ENCODE results near the gene OR8K5.
"Not testable (repeated sequence)": the region's sequence is repeated elsewhere in the genome, so short reads cannot be mapped to it uniquely, and the experiment has no call there.

OR8K5 gene, protein sequence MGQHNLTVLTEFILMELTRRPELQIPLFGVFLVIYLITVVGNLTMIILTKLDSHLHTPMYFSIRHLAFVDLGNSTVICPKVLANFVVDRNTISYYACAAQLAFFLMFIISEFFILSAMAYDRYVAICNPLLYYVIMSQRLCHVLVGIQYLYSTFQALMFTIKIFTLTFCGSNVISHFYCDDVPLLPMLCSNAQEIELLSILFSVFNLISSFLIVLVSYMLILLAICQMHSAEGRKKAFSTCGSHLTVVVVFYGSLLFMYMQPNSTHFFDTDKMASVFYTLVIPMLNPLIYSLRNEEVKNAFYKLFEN

DNA sequence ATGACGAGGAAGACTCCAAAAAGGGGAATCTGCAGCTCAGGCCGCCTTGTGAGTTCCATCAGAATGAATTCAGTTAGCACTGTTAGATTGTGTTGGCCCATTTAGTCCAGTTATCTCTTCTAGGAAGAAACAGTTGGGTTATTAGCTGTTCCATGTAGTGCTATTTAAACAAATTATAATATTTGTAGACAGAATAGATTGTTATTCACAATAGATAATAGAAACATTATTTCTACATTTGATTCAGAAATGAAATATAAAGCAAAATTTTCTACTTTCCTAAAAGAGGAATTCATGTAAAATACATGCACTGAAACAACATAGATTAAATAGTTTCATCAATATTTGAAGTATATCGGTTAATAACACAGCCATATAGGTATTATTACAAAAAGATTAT lies at the start of gene OR8K5:
TSS of gene OR8K5 (minus strand) at position 101 of the 400 bp plus-strand sequence. CDS start at position 101, 0 bp downstream.
- no peak for DNase-seq

DNA sequence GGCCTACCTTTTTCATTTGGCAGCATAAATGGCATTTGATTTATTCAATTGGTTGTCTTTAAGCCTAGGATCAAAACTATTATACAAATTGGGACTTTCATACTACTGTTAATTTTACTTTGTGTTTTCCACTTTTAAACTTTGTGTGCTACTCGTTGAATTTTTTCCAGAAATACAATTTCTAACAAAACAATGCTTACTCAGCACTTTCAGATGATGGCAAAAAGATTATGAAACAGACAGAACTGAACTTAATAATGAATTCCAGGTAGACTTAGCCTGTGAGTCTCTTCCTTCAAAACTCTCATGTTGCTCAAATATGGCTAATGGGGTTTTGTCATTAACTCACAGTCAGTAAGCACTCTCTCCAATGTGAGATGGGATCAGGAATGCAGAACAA lies 47.7 kb upstream of the OR8K5 start:
- no peak for DNase-seq

DNA sequence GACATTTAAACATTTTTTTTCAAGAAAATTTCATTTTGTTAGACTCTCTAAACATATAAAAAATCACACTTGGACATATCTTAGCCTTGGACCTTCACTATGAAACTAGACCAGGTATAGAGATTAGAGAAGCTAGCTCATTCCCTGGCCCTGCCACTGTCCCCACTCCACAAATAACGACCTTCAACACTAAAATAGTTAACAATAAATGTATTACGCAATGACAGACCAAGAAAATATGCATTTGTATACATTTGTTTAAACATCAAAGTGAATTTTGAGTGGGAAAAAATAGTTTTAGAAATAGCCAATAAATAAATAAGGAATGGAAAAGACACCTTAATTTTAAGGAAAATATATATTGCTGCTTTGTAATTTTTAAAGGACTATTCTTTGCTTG lies 37.2 kb upstream of the OR8K5 start:
- DNase-seq = no peak

DNA sequence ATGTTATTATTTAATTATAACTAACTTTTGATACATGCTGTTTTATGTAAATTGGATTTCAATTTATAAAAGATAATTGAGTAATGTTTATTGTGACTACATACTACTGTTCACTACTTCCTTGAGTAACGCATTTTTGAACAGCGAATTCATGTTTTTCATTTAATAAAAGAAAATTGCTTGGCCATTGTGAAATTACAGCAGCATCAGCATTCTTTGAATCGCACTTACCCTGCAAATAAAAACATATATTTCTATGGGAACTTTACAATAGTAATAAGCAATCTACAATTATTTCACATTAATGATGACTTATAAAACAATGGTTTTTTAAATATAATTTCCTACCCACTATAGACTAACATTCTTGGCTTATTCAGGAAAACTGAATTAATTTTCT lies 36.6 kb upstream of the OR8K5 start:
- no peak for DNase-seq

DNA sequence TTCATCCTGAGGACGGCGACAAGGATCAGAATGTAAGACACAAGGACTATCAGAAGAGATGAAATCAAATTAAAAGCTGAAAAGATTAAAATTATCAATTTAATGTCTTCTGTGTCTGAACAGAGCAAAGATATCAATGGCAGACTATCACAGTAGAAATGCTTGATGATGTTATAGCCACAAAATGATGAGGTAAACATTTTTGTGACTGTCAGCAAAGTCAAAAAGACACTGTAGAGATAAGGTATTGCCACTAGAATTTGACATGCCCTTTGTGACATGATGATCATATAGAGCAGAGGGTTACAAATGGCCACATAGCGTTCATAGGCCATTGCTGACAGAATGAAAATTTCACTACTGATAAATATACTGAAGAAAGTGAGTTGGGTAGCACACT lies 28.5 kb upstream of the OR8K5 start:
- DNase-seq = no peak

DNA sequence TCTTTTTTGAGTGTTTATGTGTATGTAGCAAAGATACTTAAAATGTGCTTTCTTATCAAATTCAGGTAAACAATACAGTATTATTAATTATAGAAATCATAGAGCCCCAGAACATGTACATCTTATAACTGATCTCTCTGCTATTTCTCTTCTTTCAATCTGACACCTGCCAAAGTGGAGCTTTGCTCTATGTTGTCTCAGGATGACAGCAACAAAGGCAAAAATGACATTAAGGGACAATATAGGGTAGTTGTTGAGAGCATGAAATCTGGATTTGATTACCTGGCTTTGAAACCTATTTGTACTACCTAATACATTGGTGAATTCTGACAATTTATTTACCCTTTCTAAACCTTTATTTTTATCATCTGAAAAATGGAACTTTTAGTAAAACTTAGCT lies 23.3 kb upstream of the OR8K5 start:
- DNase-seq = no peak

DNA sequence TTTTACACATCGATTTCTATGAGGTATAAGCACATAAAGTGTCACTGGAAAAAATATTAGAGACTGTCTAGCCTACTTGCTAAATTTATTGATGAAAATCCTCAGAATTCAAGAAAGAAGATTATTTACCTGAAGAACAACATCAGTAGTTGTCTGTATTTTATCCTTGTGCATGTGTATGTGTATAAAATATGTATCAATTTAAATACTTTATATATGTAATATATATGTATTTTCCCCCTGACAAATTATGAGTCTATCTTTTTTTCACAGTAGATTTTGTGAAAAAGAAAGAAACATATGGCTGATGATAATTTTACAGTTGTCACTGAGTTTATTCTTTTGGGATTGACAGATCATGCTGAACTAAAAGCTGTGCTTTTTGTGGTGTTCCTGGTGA lies 16.2 kb upstream of the OR8K5 start, which contains the start of gene OR5J2:
TSS of gene OR5J2 (plus strand) at position 301 of the 400 bp plus-strand sequence. CDS start at position 301, 0 bp downstream.
- no peak for DNase-seq

DNA sequence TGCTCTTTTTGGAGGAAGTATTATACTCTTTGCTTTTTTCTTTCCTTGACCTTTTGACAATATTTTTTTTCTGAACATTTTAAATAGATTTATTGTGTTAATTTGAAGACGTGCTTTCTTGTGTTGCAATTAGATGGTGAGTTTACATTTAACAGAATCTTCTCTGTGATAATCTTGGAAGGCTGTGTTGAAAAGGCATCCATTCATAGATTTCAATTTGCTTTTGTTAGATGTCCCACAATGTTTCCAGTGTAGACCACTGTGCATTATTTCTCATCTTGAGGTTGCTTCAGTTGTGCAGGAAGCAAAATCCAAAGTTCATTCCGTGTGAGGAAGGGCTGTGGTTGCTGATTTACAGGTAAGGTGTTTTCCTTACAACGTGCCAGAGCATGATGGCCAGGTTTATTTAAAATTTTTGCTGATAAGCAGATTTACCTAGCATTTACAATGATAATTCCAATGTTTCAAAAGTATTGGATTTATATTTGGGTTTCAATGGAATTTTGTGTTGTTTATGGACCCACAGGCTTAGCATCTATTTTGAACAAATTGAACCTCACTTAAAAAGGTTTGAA lies 12.2 kb upstream of the OR8K5 start:
- no peak for DNase-seq

DNA sequence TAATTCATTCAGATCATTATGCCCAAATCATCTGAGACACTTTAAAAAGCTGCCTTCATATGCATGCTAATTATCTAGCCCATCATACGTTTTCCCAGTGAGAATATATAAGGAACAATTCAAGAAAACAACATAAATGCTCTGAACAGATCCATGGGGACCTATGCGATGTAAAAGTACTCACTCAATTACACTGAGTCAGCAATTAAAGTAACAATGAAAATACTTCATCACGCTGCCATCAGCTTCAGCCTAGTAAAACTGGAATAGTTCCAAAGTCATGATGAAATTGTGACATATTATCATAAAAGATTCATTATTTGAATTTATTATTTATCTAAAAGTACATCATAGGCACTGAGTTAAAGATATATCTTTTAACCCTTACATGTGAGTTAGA lies 3.7 kb upstream of the OR8K5 start:
- no peak for DNase-seq

DNA sequence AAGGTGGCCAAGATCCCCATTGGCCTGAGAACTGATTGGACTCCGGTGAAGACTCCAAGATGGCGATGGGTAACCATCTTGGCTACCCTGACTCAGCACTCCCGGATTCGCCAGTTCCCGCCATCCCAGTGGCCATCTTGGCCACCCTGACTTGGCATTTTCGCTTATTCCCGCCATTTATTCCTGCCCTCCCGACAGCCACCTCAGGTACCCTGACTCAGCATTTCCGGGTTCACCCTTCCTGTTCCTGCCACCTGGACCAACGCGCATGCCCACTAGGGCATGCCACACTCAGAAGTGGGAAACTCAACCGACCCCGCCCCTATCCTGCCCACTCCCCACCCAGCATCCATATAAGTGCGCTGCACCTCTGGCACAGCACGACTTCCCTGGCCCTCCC lies 7.8 kb downstream of the OR8K5 start:
- DNase-seq = no peak

DNA sequence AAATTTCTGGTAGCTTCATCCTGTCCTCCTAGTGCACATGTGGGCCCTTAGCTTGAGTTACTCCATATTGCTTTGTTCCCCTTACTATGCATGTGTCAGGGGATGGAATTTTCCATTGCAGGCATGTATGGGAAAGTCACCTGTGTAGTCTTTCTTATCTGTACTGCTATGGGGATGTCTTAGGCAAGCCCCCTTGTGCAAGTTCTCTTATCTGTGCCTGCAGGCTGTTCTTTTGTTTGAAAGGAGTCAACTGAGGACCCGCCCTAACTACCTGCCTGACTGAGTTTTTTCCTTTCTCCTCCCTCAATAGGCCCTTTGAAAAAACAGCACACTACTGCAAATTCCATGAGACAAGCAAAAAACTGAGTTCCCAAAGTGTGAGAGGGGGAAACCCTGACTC lies 8.7 kb downstream of the OR8K5 start:
- no peak for DNase-seq

DNA sequence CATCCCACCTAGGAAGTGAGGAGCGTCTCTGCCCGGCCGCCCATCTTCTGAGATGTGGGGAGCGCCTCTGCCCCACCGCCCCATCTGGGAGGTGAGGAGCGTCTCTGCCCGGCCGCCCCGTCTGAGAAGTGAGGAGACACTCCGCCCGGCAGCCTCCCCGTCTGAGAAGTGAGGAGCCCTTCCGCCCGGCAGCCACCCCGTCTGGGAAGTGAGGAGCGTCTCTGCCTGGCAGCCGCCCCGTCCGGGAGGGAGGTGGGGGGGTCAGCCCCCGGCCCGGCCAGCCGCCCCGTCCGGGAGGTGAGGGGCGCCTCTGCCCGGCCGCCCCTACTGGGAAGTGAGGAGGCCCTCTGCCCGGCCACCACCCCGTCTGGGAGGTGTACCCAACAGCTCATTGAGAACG lies 16.4 kb downstream of the OR8K5 start:
- DNase-seq = not testable (repeated sequence)

DNA sequence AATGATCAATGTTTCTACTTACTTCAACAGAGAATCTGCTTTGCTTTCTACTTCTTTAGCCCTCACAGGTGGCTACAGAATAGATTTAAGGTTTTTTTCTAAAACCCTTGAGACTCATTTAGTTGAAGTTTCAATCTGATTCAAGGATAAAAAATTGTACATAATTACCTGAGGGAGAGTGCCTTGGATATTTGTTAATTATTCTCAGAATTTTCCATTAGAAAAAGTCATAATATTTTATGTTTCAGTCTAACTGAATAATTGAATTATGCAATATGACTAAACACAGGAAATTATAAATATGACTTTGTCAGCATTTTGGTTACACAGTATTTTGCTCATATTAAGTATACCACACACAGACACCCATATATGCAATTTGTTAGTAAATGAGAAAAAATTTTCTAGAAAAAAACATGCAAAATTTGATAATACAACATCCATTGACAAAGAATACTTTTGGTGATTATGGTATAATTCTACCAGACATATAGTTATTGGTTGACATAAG lies 19.9 kb downstream of the OR8K5 start, which contains the start of gene OR8J3:
TSS of gene OR8J3 (minus strand) at position 51 of the 511 bp plus-strand sequence. CDS start 2,483 bp downstream, outside the sequence.
- no peak for DNase-seq

DNA sequence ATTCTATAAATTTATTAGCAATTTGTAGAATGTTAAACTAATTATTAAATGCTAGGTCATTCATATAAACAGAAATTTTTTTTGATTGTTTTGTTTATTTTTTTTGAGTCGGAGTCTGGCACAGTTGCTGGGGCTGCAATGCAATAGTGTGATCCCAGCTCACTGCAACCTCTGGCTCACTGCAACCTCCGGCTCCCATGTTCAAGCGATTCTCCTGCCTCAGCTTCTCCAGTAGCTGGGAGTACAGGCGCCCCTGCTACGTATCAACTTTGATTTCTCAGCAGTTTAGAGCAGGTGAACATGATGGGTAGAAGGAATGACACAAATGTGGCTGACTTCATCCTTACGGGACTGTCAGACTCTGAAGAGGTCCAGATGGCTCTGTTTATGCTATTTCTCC lies 38.0 kb downstream of the OR8K5 start, which contains the start of gene OR8H3:
TSS of gene OR8H3 (plus strand) at position 301 of the 400 bp plus-strand sequence. CDS start at position 301, 0 bp downstream.
- DNase-seq = no peak

Measured in stimulated activated CD4-positive, alpha-beta T cell treated with anti-CD3 and anti-CD28 coated beads, Interleukin-15, amount 100 ng/mL, for 24 hours (primary cell).